Stimulated activated CD8-positive, alpha-beta memory T cell treated with anti-CD3 and anti-CD28 coated beads, Interleukin-12 subunit alpha, Interleukin-12 subunit beta, amount 100 ng/mL, for 1 hour (primary cell): ENCODE results near the gene UVRAG.
"Not testable (repeated sequence)": the region's sequence is repeated elsewhere in the genome, so short reads cannot be mapped to it uniquely, and the experiment has no call there.

Experiments
- DNase-seq: peaks from one replicate; pipeline ENCODE4 v3.0.0-alpha.2; 2020; ENCODE audit warnings: low read depth

The UVRAG gene

DNA sequence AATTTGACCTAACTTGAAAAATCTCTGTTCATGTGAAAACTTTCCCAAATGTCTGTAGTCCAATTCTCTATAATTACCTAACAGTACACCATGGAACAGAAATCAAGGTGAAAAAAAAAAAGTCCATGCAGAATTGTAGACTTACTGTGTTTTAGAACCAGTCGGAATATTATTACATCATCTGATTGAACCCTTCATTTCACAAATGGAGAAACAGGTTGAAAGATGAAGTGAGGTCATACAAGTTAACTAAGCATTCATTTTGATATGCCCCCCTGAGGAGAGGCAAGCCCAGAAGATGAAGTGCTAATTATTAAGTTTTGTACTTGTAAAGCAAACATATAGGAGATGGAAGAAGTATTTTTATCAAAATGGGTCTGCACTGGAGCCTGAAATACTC lies 211.9 kb downstream of the UVRAG start:
- no peak for DNase-seq

DNA sequence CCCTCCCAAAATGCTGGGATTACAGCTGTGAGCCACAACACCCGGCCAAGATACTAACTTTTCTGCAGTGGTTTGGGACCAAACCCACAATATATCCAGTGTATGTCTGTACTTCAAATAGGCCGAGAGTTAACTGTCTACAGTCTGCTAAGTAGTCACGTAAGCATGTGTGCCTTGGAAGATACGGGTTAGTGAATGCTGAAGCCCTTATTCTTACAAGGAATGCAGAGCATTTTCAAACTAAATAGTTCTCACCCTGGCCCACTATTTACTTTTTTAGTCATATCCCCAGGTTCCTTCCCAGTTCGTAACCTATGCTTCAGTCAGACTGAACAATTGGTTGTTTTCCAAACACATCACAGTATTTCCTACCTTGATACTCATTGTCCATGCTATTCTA lies 215.3 kb downstream of the UVRAG start:
- no peak for DNase-seq

DNA sequence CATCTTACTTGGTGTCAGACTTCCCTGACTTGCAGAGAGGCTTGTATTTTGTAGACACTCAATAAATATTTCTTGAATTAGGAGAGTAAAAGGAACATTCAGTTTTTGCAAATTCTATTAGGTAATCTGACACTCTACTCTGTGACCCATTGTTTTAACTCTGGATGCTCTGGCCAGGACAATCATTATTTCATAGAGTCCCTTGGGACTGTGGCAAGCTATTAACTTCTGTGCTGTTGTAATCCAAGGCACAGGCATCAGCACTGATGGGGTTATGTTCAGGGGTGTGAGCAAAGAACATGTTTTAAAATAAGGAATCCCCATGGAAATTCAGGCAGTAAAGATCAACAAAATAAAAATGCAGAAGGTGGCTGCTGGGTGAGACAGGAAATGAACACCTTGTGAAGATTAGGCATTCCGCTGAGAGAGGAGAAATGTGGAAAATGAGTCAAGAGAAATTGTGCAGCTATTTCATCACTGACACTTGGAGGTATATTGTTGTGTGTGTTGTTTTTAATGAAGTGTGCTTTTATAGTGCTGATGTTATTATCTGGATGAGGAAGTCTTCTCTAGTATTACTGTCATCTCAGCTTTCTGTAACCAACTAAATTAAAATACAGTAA lies 216.1 kb downstream of the UVRAG start:
- no peak for DNase-seq

DNA sequence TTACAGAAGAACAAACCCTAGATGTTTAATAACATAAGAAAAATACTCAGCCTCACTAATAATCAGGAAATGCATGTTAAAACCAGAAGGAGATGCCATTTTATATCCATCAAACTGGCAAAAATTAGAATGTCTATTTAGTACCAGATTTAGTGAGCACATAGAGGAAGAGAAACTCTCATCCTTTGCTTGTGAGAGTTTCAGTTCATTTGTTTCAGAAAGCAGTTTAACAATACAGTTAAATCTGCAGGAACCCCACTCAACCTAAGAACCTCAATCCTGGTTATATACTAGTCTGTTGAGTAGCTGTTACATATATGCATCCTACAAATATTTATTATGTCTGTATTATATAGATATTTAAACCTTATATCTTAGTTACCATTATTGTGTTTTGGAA lies 218.7 kb downstream of the UVRAG start:
- no peak for DNase-seq

DNA sequence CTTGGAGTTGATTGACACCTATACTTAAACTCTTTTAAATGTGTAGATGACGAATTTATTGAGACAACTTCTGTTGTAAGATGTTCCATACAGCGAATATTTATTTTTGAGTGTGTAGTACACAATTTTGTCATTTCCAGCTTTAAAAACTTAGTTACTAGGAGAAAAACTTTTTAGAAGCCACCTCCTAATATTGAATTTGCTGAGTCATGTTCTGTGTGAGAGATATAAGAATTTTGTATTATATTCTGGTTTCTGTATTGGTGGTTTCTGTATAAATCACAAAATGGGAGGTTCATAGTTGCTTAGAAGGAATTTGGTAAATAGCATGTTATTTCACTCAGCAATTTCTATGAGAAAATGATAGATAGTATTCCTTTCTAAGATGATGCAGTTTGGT lies 220.0 kb downstream of the UVRAG start:
- no peak for DNase-seq

DNA sequence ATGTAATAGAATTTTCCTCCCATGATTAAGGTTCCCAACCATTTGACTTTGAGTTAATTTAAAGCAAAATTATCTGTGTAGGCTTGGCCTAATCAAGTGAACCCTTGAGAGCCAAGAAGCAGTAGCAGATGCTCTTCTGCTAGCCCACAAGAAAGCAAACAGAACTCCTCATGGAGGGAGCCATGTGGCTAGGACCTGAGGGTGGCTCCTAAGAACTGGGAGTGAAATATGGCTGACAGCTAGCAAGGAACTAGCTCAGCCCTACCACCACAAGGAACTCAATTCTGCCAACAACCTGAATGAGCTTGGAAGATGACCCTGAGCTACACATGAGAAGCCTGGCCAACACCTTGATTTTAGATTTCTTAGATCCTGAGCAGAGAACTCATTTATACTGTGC lies 223.6 kb downstream of the UVRAG start:
- no peak for DNase-seq

DNA sequence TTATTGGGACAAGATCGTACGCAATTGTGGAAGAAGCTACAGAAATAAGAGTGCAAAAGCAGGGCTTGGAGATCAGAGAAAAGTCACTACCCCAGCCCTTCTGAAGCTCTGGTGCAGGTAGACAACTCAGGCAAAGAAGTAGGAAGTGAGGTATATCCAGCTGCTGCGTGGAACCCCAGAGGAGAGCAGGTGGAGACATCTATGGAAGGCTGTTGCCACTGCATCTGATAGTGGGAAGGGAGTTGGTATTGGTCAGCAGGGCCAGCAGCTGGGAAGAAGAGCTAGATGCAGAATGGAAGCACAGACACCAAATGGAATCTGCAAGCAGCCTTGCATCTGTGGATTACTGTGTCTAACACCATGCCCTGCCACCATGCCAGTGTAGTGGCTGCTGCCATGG lies 226.2 kb downstream of the UVRAG start:
- DNase-seq, result no peak

DNA sequence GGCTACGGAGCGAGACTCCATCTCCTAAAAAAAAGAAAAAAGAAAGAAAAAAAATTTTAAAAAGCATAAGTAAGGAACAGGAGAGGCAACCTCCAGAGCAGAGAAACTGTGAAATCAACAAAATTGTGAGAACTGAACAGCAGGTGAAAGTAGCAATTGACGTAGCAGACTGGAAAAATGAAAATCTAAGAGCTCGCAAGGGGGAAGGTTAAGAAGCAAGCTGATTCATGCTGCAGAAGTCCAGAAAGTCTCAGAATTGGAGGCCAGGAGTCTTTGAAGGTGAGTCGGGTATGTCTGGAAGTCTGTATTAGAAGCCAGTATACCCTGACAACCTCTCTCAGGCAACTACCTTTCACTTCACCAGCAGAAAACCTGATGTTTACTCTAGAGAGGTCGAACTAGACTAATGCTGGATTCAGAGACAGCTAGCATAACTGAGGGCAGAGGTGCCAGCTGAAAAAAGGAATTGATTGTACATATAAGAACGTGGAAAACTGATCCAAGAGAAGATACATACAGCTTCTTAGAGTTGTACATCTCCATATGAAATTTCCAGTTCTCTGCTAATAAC lies 229.8 kb downstream of the UVRAG start:
- no peak for DNase-seq

DNA sequence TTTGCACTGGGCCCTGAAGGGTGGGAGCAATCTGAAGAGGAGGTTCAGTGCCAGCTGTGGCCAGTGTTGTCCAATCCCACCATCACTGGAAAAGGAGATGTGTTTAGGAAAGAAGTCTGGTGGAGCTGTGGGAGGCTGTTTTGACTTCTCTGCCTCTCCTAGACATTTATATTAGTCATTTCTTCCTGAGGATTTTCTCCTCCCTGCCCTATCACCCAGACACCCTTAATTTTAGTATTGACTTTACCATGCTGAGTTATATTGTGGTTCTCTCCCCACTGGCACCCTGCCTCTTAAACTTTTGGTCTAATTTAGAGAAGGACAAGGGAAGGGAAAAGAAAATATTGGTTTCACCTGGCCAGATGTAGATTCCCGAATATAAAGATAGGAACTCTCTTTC lies 232.2 kb downstream of the UVRAG start:
- no peak for DNase-seq

DNA sequence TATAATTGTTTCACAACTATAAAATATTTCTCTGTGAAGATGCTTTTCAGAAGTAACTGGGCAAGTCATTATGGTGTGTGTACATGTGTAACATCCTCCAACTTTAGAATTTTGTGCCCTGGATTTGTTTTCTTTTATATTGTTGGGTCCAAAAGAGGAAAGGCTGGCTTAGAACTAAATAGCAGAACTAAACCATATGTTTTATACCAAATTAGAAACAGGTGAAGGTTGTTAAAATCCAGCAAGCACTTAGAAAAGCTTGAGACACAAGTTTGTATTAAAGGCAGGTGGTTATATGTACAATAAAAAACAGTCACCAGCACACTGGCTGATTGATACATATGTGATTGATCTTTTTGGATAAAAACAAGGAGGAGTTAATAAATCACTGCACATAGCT lies 232.8 kb downstream of the UVRAG start:
- no peak for DNase-seq

DNA sequence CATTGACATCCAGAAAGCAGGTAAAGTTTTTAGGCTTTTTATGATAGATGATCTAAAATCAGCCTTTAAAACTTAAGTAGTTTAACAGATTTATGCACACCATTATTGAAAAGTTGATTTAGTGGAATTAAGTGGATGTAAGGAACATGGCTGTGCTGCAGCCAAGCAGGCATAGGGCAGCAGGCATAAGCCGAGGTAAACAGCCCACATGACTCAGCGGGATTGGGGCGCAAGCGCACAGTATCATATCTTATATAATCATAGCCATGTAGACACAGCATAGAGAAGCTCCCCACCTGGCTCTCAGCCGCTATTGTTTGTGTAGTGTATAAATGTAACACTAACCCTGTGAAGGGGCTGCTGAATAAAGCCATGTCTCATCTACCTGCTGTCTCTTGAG lies 233.8 kb downstream of the UVRAG start:
- DNase-seq, result no peak

DNA sequence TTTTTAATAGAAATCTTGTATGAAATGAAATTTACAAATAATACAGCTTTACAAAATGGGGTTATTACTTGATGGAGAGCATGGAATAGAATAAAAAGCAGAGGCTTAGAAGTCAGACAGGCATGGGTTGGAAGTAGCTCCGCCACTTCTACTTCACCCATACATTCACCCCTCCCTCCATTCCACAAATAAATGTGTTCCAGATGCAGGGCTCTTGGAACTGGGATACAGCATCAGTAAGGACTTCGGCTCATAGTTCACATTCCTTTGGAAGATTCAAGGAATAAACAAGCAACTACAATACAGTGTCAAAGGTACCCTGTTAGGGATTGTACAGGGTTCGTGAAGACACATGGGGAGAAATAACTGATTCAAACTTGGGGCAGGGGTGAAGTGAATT lies 234.5 kb downstream of the UVRAG start:
- no peak for DNase-seq

DNA sequence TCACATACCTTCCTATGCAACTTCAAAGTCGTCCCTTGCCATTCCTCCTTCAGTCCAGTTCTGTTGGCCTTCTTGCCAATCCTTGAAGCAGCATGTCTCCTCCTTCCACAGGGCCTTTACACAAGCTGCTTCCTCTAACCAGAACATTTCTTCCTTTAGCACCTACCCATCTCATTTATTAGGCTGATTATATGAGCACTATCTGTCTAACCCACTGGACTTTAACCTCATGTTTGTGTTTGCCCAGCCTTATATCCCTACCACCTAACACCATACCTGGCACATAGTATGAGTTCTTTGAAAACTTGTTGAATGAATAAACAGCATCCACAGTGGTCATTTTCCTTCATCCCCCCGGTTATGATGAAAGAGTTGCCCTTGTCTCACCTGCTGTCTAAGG lies 236.9 kb downstream of the UVRAG start:
- DNase-seq, result no peak

DNA sequence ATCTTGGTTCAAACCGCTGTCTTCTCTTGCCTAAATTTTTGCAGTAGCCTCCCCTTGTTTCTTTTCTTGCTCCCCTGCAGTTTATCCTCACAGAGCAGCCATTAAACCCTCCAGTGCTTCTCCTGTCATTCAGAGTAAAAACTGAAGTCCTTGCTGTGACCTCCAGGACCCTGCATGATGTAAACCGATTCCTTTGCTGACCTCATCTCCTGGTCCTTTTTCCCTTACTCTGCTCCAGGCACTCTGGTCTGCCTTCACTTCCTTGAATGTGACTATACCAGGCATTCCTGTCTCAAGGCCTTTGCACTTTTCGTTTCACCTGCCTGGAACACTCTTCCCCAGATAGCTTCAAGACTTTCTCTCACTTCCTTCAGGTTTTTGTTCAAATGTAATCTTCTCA lies 239.3 kb downstream of the UVRAG start:
- DNase-seq, result no peak

DNA sequence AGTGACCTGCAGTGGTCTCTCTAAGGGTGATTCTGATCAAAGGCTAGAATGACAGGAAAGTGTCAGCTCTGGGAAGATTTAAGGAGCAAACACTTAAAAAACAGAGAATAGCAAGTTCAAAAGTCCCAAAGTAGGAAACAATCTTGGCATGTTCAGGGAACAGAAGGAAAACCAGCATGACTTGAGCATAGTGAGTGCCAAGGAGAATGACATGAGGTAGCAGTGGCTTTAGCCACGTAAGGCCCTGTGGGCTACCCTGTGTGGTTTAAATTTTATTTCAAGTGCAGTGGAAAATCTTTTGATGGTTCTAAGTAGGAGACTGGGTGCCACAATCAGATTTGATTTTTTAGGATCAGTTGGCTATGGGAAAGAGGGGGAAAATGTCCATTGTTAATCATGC lies 241.9 kb downstream of the UVRAG start:
- no peak for DNase-seq

DNA sequence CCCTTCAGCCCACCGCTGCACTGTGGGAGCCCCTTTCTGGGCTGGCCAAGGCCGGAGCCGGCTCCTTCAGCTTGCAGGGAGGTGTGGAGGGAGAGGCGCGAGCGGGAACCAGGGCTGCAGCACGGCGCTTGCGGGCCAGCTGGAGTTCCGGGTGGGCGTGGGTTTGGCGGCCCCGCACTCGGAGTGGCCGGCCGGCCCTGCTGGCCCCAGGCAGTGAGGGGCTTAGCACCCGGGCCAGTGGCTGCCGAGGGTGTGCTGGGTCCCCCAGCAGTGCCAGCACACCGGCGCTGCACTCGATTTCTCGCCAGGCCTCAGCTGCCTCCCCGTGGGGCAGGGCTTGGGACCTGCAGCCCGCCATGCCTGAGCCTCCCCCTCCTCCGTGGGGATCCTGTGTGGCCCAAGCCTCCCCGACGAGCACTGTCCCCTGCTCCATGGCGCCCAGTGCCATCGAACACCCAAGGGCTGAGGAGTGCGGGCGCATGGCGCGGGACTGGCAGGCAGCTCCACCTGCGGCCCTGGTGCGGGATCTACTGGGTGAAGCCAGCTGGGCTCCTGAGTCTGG lies 245.5 kb downstream of the UVRAG start:
- not testable (repeated sequence) for DNase-seq

DNA sequence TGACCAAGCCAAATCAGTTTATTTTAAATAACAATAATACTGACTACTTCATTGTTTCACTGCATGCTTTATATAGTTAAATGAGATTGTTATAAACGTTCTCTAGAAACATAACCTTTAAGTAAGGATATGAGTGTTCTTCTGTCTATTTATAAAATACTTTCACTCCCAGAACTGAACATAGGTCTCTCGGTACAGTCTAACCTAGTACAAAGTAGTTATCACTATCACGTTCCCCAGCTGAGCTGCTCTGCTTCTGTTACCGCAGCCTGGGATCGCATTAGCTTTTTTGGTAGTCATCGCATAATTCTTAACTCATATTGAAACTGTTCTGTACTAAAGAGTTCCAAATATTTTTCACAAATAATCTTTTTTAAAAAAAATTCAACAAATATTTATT lies 247.7 kb downstream of the UVRAG start:
- no peak for DNase-seq

DNA sequence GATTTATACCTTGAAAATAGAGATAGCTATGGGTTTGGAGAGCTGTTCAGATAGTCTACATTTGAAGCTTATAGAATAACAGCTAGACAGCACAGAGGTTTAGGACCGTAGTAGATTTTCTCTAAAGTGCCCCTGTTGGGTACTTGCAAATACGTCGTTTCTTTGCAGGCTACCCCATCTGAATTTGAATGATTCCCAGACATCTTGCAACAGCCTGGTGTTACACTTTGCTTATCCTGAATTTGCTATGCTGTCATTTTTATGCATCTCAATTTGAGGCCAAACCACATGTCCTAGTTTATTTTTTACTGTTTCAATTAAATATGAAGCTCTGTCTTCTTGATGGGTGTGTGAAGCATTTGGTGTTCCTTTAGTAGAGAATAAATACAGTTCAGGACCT lies 249.2 kb downstream of the UVRAG start:
- no peak for DNase-seq

DNA sequence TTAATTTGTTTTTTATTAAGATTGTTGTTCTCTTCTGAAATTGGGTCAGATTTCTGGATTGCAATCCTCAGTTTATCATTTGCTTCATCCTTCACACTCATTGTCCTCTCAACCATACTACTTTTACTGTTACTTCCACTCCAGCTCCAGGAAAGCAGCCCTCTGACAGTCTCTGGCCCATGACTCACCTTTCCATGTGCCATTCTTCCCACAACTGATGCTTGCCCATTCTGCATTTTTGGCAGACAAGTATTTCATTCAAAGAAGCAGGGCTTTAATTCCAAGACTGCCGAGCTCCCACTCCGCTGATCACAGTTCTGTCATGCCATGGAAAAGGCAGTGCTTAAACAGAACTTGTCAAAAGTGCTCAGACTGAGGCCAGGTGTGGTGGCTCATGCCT lies 252.1 kb downstream of the UVRAG start:
- DNase-seq, result no peak

DNA sequence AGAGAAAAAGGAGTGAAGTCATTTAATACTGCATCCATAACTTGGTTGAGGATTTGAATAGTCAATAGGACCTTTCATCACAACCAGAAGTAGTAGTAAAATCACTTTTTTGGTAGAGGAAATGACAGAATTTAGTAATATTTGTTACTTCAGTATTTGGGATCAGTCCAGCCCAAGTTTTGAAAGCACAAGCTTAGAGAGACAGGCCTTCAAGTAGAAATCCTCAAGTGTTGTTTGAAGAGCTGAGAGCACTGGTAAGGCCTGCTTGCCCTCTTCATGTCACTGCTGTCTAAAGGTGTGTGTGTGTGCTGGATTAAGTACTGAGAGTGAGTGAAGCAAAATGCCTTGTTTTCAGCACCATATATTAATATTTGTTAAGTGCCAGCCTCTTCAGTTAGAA lies 254.0 kb downstream of the UVRAG start:
- no peak for DNase-seq

DNA sequence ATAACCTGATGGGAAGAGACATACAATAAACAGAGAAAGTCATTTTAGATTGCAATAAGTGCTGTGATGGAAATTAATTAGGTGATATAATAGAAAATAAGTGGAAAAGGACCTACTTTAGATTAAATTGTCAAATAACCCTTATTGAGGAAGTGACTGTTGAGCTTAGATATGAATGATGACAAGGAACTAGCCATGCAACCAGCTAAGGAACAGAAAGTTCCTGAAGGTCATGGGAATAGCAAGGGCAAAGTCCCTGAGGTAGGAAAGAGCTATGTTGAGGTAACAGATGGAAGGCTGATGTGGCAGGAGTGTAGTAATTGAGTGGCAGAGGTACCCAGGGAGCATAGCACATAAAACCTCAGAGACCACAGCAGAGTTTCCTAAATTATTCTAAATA lies 256.1 kb downstream of the UVRAG start:
- no peak for DNase-seq

DNA sequence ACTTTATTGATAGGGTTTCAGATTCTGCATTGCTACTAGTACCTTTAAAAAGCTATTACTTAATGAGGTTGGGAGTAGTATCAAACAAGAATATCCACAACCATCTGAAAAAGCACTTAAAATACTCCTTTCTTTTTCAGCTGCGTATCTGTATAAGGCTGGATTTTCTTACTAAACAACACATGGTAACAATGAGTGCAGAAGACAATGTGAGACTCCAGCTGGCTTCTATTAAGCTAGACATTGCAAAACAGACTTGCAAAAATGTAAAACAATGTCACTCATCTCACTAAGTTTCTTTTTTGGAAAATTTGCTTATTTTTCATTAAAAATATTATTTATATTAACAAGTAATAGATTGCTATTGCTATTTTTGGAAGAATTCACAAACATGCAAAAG lies 258.7 kb downstream of the UVRAG start:
- DNase-seq, result no peak

DNA sequence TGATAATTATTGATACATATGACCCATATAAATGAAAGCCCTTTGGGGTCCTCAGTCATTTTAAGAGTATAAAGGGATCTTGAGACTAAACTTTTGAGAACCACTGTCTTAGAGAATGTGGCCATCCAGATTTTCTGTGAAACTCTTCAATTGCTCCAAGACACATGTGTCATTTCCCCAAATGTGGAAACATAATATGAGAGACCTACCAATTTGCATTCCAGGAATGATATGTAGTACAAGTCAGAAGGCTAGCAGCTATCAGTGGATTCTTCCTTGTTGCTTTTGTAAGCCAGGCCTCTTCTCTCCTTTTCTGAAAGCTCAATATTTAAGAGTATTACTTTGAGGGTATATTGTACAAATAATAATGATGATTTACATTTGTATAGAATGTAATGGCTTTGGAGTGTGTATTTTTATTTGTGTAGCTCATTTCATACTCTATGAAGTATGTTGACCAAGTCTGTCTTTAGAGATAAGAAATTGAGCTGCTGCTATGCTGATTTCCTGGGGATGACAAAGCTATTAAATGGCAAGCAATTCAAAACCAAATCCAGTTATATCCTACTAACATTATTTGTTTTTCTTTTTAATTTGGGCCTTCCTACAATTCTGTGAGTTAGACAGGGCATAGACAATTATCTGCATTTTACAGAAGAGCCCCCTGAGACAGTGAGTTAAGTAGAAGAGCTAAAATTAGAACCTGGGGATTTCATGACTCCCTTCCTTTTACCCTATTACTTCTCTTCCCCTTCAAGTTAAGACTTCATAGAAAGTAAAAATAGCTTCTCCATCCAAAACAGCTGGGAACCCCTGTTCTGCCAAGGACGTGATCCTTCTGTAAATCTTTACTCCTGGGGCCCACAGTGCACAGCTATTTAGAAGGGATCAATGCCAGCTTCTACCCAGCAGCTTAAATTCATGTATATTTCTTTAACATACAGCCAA lies 259.4 kb downstream of the UVRAG start:
- DNase-seq, result no peak
